Astrocyte (in vitro differentiated cells and primary cell): ENCODE measurements around the gene PUSL1. TPM values are rescaled to one million over a fixed set of nuclear protein-coding genes. Genes with fewer than 3 reads are reported as not detected.

Experiments used
- DNase-seq: peaks from one replicate; pipeline ENCODE4 v3.0.0-alpha.2; 2010; ENCODE audit warnings: low read depth
- FAIRE-seq: peaks from 2 replicates; lab custom pipeline; 2011; peaks lifted over from hg19 to GRCh38; lab: Jason Lieb, UNC
- H2AFZ ChIP-seq: 2 replicates; pipeline ENCODE4 v1.6.0; 2012; ENCODE audit warnings: low read depth, low read length, inconsistent platforms
- H3K27ac ChIP-seq: 2 replicates; pipeline ENCODE4 v1.5.1; 2011; ENCODE audit warnings: low read depth, low read length, inconsistent platforms
- H3K27me3 ChIP-seq: 2 replicates; pipeline ENCODE4 v1.6.0; 2011; ENCODE audit warnings: low read length, inconsistent platforms; ENCODE audit not compliant: insufficient read depth
- H3K36me3 ChIP-seq: 2 replicates; pipeline ENCODE4 v1.5.1; 2011; ENCODE audit warnings: low read length, inconsistent platforms; ENCODE audit not compliant: insufficient read depth
- H3K4me1 ChIP-seq: 2 replicates; pipeline ENCODE4 v1.5.1; 2011; ENCODE audit warnings: low read length, inconsistent platforms; ENCODE audit not compliant: insufficient read depth
- H3K4me2 ChIP-seq: 2 replicates; pipeline ENCODE4 v1.6.0; 2012; ENCODE audit warnings: low read length, inconsistent platforms
- H3K4me3 ChIP-seq: 2 replicates; pipeline ENCODE4 v1.5.1; 2011; ENCODE audit warnings: low read depth, mild to moderate bottlenecking, low read length, inconsistent platforms; ENCODE audit not compliant: insufficient read depth
- H3K79me2 ChIP-seq: 2 replicates; pipeline ENCODE4 v1.6.0; 2012; ENCODE audit warnings: mild to moderate bottlenecking, low read length, inconsistent platforms; ENCODE audit not compliant: insufficient read depth
- H3K9ac ChIP-seq: 2 replicates; pipeline ENCODE4 v1.6.0; 2012; ENCODE audit warnings: mild to moderate bottlenecking, low read length, inconsistent platforms
- H3K9me3 ChIP-seq: 2 replicates; pipeline ENCODE4 v1.5.1; 2012; ENCODE audit warnings: low read depth, mild to moderate bottlenecking, low read length, inconsistent platforms; ENCODE audit not compliant: insufficient read depth
- H4K20me1 ChIP-seq: 2 replicates; pipeline ENCODE4 v1.6.0; 2012; ENCODE audit warnings: low read length, inconsistent platforms; ENCODE audit not compliant: insufficient read depth
- H3K27ac Mint-ChIP-seq: one replicate; pipeline ENCODE4 v1.8.0; 2021; ENCODE audit warnings: mild to moderate bottlenecking, mixed read lengths; ENCODE audit not compliant: unreplicated experiment
- H3K27me3 Mint-ChIP-seq: one replicate; pipeline ENCODE4 v1.8.0; 2021; ENCODE audit warnings: low read depth, mixed read lengths; ENCODE audit not compliant: unreplicated experiment
- H3K36me3 Mint-ChIP-seq: one replicate; pipeline ENCODE4 v1.8.0; 2021; ENCODE audit warnings: low read depth, mixed read lengths; ENCODE audit not compliant: unreplicated experiment
- H3K4me1 Mint-ChIP-seq: one replicate; pipeline ENCODE4 v1.8.0; 2021; ENCODE audit warnings: low read depth, mixed read lengths; ENCODE audit not compliant: unreplicated experiment
- H3K4me3 Mint-ChIP-seq: one replicate; pipeline ENCODE4 v1.8.0; 2021; ENCODE audit warnings: mild to moderate bottlenecking, moderate library complexity, mixed read lengths; ENCODE audit not compliant: unreplicated experiment
- H3K9me3 Mint-ChIP-seq: one replicate; pipeline ENCODE4 v1.8.0; 2021; ENCODE audit warnings: mild to moderate bottlenecking, mixed read lengths; ENCODE audit not compliant: unreplicated experiment
- EZH2 ChIP-seq: IDR thresholded peaks from 2 replicates; pipeline ENCODE4 v1.6.1; 2012; ENCODE audit warnings: mild to moderate bottlenecking, low read length, inconsistent platforms; ENCODE audit not compliant: insufficient read depth
- total RNA-seq: library from RNA; stranded (reverse); gene quantifications from 2 replicates; pipeline ENCODE4 v1.2.1, GENCODE V29; 2021
- TF ChIP-seq, protein P1 (sequence below): IDR thresholded peaks from 2 replicates; pipeline ENCODE4 v1.5.1; 2011; ENCODE audit warnings: low read depth, mild to moderate bottlenecking, inconsistent platforms, low read length, moderate library complexity; ENCODE audit not compliant: insufficient read depth

PUSL1 gene
- total RNA-seq, 1 donor from 2014 or later = 29.4 TPM

DNA sequence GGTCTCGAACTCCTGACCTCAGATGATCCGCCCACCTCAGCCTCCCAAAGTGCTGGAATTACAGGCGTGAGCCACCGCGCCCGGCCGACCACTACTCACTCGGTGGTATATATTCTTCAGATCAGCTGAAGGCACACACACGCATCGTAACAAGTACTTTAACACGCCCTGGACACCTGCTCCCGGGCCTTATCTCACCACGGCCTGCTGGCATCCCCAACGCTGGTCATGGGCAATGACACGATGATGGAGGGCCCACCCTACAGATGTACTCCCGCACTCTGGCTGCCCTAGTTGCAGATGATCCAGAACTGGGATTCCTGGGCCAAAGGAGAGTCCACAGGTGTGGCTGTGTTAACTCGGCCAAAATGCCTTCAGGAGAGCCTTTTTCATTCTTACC lies 46.3 kb upstream of the PUSL1 start:
- no peak overlapping the region for H3K27ac ChIP-seq
- no peak overlapping the region for H3K4me3 ChIP-seq
- H3K9me3 ChIP-seq = no peaks in the 10 kb centered on the region
- no peaks in the 10 kb centered on the region for H3K27me3 ChIP-seq
- H2AFZ ChIP-seq = no peak overlapping the region
- peaks cover 67% of the 10 kb centered on the region for H3K79me2 ChIP-seq
- H3K36me3 Mint-ChIP-seq = peaks cover 13% of the 10 kb centered on the region
- H4K20me1 ChIP-seq = peaks cover 37% of the 10 kb centered on the region
- peaks cover 20% of the 10 kb centered on the region for H3K4me1 ChIP-seq
- H3K27me3 Mint-ChIP-seq = no peaks in the 10 kb centered on the region
- H3K27ac Mint-ChIP-seq = no peak overlapping the region
- no peak for FAIRE-seq
- H3K9ac ChIP-seq = no peak overlapping the region
- TF ChIP-seq, protein P1, sequence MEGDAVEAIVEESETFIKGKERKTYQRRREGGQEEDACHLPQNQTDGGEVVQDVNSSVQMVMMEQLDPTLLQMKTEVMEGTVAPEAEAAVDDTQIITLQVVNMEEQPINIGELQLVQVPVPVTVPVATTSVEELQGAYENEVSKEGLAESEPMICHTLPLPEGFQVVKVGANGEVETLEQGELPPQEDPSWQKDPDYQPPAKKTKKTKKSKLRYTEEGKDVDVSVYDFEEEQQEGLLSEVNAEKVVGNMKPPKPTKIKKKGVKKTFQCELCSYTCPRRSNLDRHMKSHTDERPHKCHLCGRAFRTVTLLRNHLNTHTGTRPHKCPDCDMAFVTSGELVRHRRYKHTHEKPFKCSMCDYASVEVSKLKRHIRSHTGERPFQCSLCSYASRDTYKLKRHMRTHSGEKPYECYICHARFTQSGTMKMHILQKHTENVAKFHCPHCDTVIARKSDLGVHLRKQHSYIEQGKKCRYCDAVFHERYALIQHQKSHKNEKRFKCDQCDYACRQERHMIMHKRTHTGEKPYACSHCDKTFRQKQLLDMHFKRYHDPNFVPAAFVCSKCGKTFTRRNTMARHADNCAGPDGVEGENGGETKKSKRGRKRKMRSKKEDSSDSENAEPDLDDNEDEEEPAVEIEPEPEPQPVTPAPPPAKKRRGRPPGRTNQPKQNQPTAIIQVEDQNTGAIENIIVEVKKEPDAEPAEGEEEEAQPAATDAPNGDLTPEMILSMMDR = no peak
- TF ChIP-seq EZH2 = no peak
- H3K4me1 Mint-ChIP-seq = peaks cover 25% of the 10 kb centered on the region
- no peak overlapping the region for H3K4me2 ChIP-seq
- no peak overlapping the region for H3K4me3 Mint-ChIP-seq
- no peak for DNase-seq
- H3K36me3 ChIP-seq = peaks cover 15% of the 10 kb centered on the region
- no peaks in the 10 kb centered on the region for H3K9me3 Mint-ChIP-seq

DNA sequence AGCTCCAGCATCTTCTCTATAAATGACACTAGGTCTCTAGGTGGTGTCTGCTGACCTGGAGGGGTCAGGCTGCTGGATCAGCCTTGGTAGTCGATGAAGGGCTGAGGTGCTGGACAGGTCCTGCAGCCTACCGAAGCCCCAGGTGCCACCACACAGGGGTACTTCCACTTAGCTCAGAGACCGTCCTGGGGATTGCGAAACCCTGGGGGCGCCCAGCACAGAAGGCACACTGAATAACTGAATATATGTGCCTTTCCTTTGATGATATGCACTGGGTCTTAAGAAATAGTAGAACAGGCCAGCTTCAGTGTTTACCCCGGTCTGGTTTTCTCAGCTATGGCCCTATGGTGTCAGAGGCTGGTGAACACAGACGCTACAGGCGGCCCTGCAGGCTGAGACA lies 45.6 kb upstream of the PUSL1 start:
- peaks cover 70% of the 10 kb centered on the region for H3K79me2 ChIP-seq
- TF ChIP-seq, protein P1 = no peak
- TF ChIP-seq EZH2 = no peak
- H3K27ac Mint-ChIP-seq = no peak overlapping the region
- H3K4me2 ChIP-seq = no peak overlapping the region
- no peaks in the 10 kb centered on the region for H3K9me3 Mint-ChIP-seq
- H2AFZ ChIP-seq = no peak overlapping the region
- no peak overlapping the region for H3K27ac ChIP-seq
- no peak overlapping the region for H3K9ac ChIP-seq
- no peaks in the 10 kb centered on the region for H3K27me3 ChIP-seq
- FAIRE-seq (no peak), DNase-seq (no peak)
- H3K9me3 ChIP-seq = no peaks in the 10 kb centered on the region
- peaks cover 15% of the 10 kb centered on the region for H3K36me3 ChIP-seq
- no peak overlapping the region for H3K4me3 Mint-ChIP-seq
- no peak overlapping the region for H3K4me3 ChIP-seq
- peaks cover 25% of the 10 kb centered on the region for H3K4me1 Mint-ChIP-seq
- H3K27me3 Mint-ChIP-seq = no peaks in the 10 kb centered on the region
- peaks cover 13% of the 10 kb centered on the region for H3K36me3 Mint-ChIP-seq
- peaks cover 20% of the 10 kb centered on the region for H3K4me1 ChIP-seq
- peaks cover 38% of the 10 kb centered on the region for H4K20me1 ChIP-seq

DNA sequence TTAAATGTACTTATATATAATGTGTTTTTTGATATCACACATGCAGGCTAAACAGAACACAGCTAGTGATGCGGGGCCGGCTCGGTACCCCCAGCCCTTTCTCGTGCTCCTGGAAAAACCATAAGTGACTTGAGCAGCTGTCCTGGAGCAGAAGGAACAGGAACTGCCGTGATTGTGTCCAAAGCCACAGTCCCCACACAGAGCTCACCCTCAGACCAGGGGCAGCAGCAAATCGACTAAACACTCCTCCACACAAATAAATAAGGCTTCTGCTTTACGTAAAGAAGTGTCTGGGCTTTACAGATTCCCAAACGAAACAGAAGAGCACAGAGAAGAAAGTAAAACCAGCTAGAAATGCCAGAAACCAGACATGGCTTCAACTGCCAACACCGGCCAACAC lies 44.4 kb upstream of the PUSL1 start:
- peaks cover 15% of the 10 kb centered on the region for H3K36me3 Mint-ChIP-seq
- H3K27ac Mint-ChIP-seq = peak overlapping the region; percentile 98
- H3K4me1 ChIP-seq = peaks cover 20% of the 10 kb centered on the region
- H3K4me3 Mint-ChIP-seq = peak overlapping the region; percentile 58
- FAIRE-seq (no peak), DNase-seq (no peak)
- H4K20me1 ChIP-seq = peaks cover 38% of the 10 kb centered on the region
- TF ChIP-seq EZH2 = no peak
- TF ChIP-seq, protein P1 = no peak
- H3K9me3 Mint-ChIP-seq = no peaks in the 10 kb centered on the region
- H3K9ac ChIP-seq = peak overlapping the region; percentile 56
- peak overlapping the region; percentile 16 for H3K4me2 ChIP-seq
- no peak overlapping the region for H2AFZ ChIP-seq
- H3K27ac ChIP-seq = peak overlapping the region; percentile 97
- no peaks in the 10 kb centered on the region for H3K27me3 Mint-ChIP-seq
- H3K27me3 ChIP-seq = no peaks in the 10 kb centered on the region
- peaks cover 25% of the 10 kb centered on the region for H3K4me1 Mint-ChIP-seq
- H3K9me3 ChIP-seq = no peaks in the 10 kb centered on the region
- no peak overlapping the region for H3K4me3 ChIP-seq
- H3K79me2 ChIP-seq = peaks cover 72% of the 10 kb centered on the region
- H3K36me3 ChIP-seq = peaks cover 15% of the 10 kb centered on the region
